Adrenal gland (tissue), 12 donors: ENCODE measurements around the gene RIMOC1. TPM values are rescaled to one million over a fixed set of nuclear protein-coding genes. Genes with fewer than 3 reads are reported as not detected.
A peak's percentile ranks its signal among the peaks of the same experiment; 100 is the strongest.

Experiments used
- DNase-seq, 7 donors: peaks; one replicate each; pipeline ENCODE4 v3.0.0-alpha.2; 2019 to 2020
- H3K27ac ChIP-seq, 5 donors: fragments of 200-600 bp; sonication (generic) in 4 of 5; 1 replicate in 3 of 5; 2 replicates in 2 of 5; pipeline versions ENCODE4 v1.5.1 to v1.8.0; 2016 to 2020; ENCODE audit warnings: mild to moderate bottlenecking in 1 of 5
- H3K27me3 ChIP-seq: fragments of 200-600 bp; 2 replicates; pipeline ENCODE4 v1.8.0; 2021
- H3K36me3 ChIP-seq, 2 donors: fragments of 200-600 bp; replicated peaks in 1 of 2; 1 replicate in 1 of 2; 2 replicates in 1 of 2; pipeline versions ENCODE4 v1.5.1 to v1.8.0; 2018 to 2022
- H3K4me1 ChIP-seq, 2 donors: fragments of 200-600 bp; replicated peaks in 1 of 2; 1 replicate in 1 of 2; 2 replicates in 1 of 2; pipeline versions ENCODE4 v1.5.1 to v1.8.0; 2018 to 2021
- H3K4me3 ChIP-seq, 4 donors: fragments of 200-600 bp; sonication (generic) in 3 of 4; one replicate each; pipeline ENCODE4 v1.5.1; 2016 to 2018
- H3K9me3 ChIP-seq, 3 donors: fragments of 200-600 bp; sonication (generic) in 1 of 3; replicated peaks in 1 of 3; 1 replicate in 2 of 3; 2 replicates in 1 of 3; pipeline versions ENCODE4 v1.5.1 to v1.8.0; 2016 to 2021
- POLR2A ChIP-seq, 2 donors: fragments of 450-650 bp; IDR thresholded peaks; one replicate each; pipeline ENCODE4 v1.6.1; 2017; ENCODE audit warnings: antibody characterized with exemption in 2 of 2, mild to moderate bottlenecking in 2 of 2, moderate library complexity in 1 of 2
- WGBS, 4 donors: extraction: QIAGEN DNeasy Blood & Tissue Kit in 2 of 4; methylation state at CpG; one replicate each; pipeline versions ENCODE4 v1.1.5 to v1.1.7; 2013 to 2017; 5-methylcytosine and 5-hydroxymethylcytosine counted together
- intact Hi-C, 2 donors: fragments of 100-400 bp; cut with DNase I; formaldehyde crosslinking; loops; one replicate each; pipeline versions ENCODE4 v1.14.1 to v1.15.0; 2022 to 2023
- polyA plus RNA-seq, 3 donors: library from polyadenylated mRNA; stranded (reverse); fragments of 200-250 nt in 2 of 3; fragments of 350-450 nt in 1 of 3; fragmentation: Illumina TruSeq in 1 of 3; extraction: RNeasy Lipid Tissue Mini Kit (QIAGEN cat#74804) in 1 of 3; gene quantifications; one replicate each; pipeline ENCODE4 v1.2.3, GENCODE V29; 2013 to 2014
- total RNA-seq, 9 donors: library from RNA; depleted of rRNA in 4 of 9; stranded (reverse); fragments of >200 nt in 4 of 9; fragments of 120-200 nt in 1 of 9; fragmentation: NEBNext Ultra II Directional in 1 of 9; extraction: Animal tissue kit (Norgen Biotek cat#: 25700) in 1 of 9; gene quantifications; one replicate each; pipeline versions ENCODE4 v1.1.0 to v1.2.4, GENCODE V29; 2013 to 2023
- TF ChIP-seq, protein P1 (sequence below), 6 experiments: fragments of 450-650 bp in 4 of 6; fragments of 200-600 bp in 2 of 6; sonication (generic) in 1 of 6; IDR thresholded peaks; 1 replicate in 5 of 6; 2 replicates in 1 of 6; pipeline versions ENCODE4 v1.5.1 to v1.8.0; 2016 to 2021; ENCODE audit warnings: antibody characterized with exemption in 6 of 6, mild to moderate bottlenecking in 2 of 6, moderate library complexity in 1 of 6
- donor health status: healthy with polysubstance abuse.
- donor health status: Bipolar disorder and iron deficiency.
- donor health status: DM: yes; HTN: yes; CAD: no.
- donor health status: DM: no; HTN: no; CAD: no.
- donor health status: DM: no; HTN: no; CAD: no.
- donor health status: DM: yes; HTN: yes; CAD: no.

The RIMOC1 gene
- total and polyA plus RNA-seq, 12 donors = 4.2 to 33.3 (median 16.6) TPM

DNA sequence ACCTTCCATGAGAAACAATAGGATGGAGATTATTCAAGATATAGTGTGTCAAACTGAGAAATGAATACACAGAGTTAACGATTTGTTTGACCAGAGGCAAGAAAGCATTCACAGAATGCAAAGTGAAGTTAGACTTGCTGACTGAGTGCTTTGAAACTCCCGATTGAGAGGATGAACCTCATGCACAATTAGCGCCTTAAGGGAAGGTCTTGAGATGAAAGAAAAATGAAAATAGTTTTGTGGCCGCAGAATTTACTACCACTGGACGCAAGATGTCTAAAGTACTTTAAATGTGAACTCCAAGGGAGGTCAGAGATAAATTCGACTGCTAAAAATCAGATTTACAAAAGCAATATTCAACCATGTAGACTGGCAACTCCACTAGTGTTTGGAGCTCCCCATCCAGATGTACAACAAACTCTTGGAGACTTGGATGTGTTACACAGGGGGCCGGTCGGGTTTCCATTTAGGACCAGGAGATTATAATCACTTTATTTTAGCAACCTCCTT is 707 bp upstream of the RIMOC1 start:
- WGBS, 4 donors = 39 to 44% (median 44%) methylated on average over 8 of the region's 8 CpGs
- Histone ChIP-seq H3K4me3 (peak overlapping the region in 2 of 4 donors; percentile 14 to 82), H3K4me1 (peaks cover 0 to 29% of the 10 kb centered on the region in 2 donors), H3K36me3 (peaks cover 0 to 3% of the 10 kb centered on the region in 2 donors), H3K27me3 (no peaks in the 10 kb centered on the region), H3K27ac (peak overlapping the region in 4 of 5 donors; percentile 65 to 92 (median 80)), H3K9me3 (no peaks in the 10 kb centered on the region)
- no peak for DNase-seq
- intact Hi-C loops = no loop called here
- TF ChIP-seq, protein P1, sequence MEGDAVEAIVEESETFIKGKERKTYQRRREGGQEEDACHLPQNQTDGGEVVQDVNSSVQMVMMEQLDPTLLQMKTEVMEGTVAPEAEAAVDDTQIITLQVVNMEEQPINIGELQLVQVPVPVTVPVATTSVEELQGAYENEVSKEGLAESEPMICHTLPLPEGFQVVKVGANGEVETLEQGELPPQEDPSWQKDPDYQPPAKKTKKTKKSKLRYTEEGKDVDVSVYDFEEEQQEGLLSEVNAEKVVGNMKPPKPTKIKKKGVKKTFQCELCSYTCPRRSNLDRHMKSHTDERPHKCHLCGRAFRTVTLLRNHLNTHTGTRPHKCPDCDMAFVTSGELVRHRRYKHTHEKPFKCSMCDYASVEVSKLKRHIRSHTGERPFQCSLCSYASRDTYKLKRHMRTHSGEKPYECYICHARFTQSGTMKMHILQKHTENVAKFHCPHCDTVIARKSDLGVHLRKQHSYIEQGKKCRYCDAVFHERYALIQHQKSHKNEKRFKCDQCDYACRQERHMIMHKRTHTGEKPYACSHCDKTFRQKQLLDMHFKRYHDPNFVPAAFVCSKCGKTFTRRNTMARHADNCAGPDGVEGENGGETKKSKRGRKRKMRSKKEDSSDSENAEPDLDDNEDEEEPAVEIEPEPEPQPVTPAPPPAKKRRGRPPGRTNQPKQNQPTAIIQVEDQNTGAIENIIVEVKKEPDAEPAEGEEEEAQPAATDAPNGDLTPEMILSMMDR (IDR thresholded peaks at IDR 0.05) = no peak
- TF ChIP-seq POLR2A (IDR thresholded peaks at IDR 0.05) = no peak

DNA sequence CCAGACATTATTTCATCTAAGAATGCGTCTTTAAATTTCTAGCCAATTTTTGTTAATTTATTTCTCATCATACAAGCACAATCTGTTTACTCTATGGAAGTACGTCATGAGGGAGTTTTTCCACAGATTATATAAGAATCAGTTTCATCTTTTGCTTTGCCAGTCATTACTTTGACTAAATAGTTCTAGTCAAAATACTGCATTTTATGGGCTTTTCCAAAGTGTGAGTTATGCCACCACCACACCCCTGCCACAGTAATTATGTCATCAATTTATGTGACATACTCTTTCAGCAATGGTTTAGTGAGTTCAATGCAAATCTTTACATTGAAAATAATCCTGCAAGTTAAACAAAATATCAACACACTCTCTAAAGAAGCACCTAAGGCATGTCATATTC is 2.0 kb downstream of the RIMOC1 start:
- TF ChIP-seq POLR2A (IDR thresholded peaks at IDR 0.05) = no peak
- TF ChIP-seq, protein P1 (IDR thresholded peaks at IDR 0.05) = no peak
- Histone ChIP-seq H3K27ac (no peak overlapping the region), H3K4me1 (peaks cover 0 to 29% of the 10 kb centered on the region in 2 donors), H3K4me3 (no peak overlapping the region), H3K27me3 (no peaks in the 10 kb centered on the region), H3K9me3 (no peaks in the 10 kb centered on the region), H3K36me3 (peaks cover 0 to 28% of the 10 kb centered on the region in 2 donors)
- WGBS, 4 donors = 84 to 95% (median 94%) methylated on average over 2 of the region's 2 CpGs
- intact Hi-C loops = no loop called here
- DNase-seq = no peak

DNA sequence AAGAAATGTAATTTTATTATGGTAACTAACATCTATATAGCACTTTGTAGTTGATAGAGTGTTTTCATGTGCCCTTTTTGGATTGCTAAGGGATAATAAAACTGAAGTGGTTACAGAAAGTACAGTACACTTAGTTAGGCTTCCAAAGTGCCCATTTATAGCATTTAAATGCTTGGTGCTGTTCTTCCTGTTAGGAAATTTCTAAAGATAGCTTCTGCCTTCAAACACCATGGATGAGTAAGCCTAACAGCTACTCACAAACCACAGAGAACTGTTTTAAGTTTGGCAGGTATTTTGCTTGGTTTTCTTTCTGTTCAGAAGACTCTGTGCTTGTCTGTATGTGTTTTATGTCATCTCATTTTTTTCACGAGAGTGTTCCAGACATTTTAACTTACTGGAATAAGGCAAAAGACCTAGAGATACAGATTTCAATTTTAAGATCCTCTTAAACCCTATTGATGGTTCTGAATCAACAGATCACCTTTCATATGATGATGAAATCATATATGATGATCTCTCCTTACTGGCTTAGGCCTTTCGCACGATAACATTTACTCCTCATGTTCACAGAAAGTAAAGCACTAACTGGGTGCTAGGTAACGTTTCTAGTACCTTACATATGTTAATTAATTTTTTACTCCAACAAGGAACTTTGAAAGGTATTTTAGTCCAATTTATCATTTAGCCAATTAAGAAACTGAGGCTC is 4.4 kb downstream of the RIMOC1 start:
- Histone ChIP-seq H3K27me3 (no peaks in the 10 kb centered on the region), H3K4me3 (no peak overlapping the region), H3K36me3 (peaks cover 0 to 51% of the 10 kb centered on the region in 2 donors), H3K4me1 (peaks cover 0 to 25% of the 10 kb centered on the region in 2 donors), H3K9me3 (no peaks in the 10 kb centered on the region), H3K27ac (no peak overlapping the region)
- WGBS, 4 donors = 87 to 91% (median 88%) methylated on average over 4 of the region's 4 CpGs
- no peak for DNase-seq
- intact Hi-C loops = no loop called here
- TF ChIP-seq POLR2A (IDR thresholded peaks at IDR 0.05) = no peak
- TF ChIP-seq, protein P1 (IDR thresholded peaks at IDR 0.05) = no peak

DNA sequence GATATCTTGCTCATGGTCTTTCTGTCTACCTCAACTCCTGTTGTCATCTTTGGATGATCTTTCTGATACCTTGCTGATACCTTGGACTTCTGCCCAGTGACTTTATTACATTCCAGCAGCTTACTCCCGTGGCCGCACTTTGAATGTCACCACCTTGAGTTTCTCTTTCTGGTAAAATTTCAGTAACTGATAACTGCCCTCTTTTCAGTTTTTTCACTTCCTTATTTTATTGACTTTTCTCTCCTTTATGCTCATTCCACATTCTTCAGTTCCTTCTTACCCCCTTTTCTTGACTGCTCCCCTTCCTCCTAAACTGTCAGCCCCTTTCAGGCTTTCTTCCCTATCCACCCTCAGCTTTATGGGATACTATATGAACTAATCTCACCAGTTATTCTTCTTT is 14.0 kb downstream of the RIMOC1 start:
- no peak overlapping the region for H3K27ac ChIP-seq
- H3K9me3 ChIP-seq = no peaks in the 10 kb centered on the region
- H3K27me3 ChIP-seq = no peaks in the 10 kb centered on the region
- TF ChIP-seq, protein P1 (IDR thresholded peaks at IDR 0.05) = no peak
- TF ChIP-seq POLR2A (IDR thresholded peaks at IDR 0.05) = no peak
- no peaks in the 10 kb centered on the region for H3K4me1 ChIP-seq
- no peak overlapping the region for H3K4me3 ChIP-seq
- DNase-seq = no peak
- intact Hi-C loops = no loop called here
- 79 to 86% (median 84%) methylated on average over 2 of the region's 2 CpGs for WGBS, 4 donors
- peaks cover 0 to 43% of the 10 kb centered on the region in 2 donors for H3K36me3 ChIP-seq
